HG02642 (cell line): ENCODE measurements around the gene NPHP4.

Experiments used
- ATAC-seq: cut with Tn5 transposase; IDR thresholded peaks from one replicate; pipeline ENCODE4 v1.9.1; 2021; ENCODE audit warnings: mild to moderate bottlenecking; ENCODE audit not compliant: unreplicated experiment, poor library complexity

Gene NPHP4

DNA sequence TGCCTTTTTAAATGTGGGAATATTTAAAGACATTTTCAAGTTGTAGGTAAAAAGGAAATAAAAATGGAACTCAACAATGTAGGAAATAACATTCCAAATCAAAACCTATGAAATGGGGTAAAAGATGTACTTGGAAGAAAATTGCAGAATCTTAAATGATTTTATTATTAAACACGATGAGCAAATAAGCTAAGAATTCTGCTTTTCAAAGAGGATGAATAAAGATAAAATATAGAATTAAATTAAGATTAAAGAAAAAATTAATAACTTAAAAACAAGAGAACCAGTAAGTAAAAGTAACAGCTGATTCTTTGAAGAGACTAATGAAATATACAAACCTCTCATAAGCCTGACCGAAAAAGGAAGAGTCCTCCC, 74.0 kb downstream of the NPHP4 start:
- no peak for ATAC-seq

DNA sequence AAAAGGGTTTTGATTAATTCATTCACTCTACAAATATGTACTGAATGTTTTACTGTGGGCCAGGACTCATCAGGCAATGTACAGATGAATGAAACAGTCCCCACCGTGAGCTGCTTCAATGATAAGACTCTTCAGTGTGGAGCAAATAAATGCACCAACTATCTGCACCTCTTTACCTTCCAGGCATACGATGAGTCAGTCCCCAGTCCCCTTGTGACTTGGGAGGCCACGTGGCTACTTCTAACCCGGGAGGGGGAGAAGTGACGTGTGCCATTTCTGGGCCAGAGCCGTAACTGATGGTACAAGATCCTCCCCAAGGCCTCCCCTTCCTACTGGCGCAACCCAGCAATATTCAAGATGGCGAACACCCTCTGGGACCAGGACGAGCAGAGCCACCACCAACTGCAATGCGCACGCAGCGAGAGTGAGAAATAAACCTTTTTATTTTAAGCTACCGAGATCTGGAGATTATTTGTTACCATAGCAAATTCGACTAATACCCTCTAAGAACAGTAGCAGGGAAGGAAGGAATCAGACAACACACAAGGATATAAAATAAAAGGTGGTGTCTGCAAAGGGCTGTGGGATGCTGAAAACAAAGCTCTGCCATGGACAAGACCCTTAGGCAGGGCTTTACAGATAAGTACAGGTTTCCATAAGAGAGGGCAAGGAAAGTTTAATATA, 74.5 kb downstream of the NPHP4 start:
- ATAC-seq = no peak

DNA sequence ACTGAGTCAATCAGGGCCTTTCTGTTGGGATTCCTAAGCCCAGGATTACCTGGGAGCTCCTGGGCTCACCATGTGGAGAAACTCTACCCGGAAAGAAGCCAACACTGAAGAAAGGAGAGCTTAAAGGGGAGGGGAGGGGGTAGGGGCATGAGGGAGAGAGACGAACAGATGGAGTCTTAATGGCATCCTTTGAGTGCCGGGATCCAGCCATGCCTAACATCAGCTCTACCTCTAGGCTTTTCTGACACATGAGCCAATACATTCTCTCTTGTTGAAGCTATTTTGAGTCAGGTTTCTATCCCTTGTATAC, 75.0 kb downstream of the NPHP4 start:
- no peak for ATAC-seq

DNA sequence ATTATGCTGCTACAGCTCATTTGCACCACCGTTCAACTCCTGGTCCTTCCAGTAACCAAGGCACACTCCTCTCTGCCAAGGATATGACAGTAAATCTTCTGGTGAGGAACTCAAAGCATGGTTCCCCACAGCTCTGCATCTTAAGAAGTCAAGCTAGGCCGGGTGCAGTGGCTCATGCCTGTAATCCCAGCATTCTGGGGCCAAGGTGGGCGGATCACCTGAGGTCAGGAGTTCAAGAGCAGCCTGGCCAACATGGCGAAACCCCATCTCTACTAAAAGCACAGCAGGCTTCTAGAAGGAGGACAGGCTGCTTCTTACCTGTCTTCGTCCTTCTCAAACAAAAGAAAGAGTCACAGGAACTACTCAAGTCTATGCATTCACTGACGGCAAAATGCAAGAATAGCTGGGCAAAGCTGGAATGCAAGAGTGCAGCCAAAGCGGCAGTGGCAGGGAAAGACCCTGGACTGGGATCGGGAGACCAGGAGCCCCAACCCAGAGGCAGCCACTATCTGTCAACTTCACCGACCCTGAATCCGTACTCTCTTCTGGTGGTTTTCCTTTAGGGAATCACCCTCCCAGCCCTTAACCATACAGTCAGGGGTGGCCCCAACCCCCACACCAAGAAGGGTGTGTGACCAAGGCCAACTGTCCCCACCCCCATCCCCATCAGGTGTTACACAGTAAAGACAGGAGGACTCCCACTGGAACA, 75.5 kb downstream of the NPHP4 start:
- no peak for ATAC-seq

DNA sequence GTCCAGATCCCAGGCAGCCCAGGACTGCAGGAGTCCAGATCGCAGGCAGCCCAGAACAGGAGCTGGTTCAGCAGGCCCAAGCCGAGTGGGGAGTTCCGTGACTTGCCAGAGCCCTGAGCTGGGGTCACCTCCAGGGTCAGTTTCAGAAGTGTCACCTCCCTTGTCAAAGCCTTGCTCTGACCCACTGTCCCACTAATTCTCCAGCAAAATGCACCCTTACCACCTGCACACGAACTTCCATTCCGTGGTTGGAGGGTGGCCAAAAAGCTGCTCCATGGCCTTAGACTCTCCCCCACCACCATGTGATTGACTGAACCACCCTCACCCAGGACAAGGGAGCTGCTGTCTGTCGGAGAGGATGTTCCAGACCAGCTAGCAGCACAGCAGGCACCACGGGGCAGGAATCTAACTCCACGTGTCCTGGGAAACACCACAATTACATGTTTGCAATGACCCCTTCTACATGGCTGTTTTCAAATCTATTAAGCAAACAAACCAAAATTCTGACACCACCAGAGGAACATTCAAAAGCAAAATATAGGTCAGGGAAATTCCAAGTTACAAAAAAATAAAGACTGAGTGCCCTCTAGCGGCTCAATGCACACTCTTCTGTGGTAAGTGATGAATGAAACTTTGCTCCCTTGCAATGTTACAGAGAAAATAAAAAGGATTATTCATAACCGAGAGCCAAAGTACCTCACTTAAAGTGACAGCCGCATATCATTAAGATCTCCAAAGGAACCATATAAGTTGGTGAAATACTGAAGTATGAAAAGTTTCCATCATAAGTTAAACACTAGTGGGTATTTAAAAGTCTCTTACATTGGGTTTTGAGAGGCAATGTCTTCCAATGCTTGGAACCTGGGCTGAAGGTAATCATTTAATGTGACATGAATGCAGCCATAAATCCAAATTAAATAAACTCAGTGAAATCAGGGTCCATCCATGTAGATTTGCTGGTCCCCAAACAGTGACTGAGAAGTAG, 76.3 kb downstream of the NPHP4 start:
- no peak for ATAC-seq

DNA sequence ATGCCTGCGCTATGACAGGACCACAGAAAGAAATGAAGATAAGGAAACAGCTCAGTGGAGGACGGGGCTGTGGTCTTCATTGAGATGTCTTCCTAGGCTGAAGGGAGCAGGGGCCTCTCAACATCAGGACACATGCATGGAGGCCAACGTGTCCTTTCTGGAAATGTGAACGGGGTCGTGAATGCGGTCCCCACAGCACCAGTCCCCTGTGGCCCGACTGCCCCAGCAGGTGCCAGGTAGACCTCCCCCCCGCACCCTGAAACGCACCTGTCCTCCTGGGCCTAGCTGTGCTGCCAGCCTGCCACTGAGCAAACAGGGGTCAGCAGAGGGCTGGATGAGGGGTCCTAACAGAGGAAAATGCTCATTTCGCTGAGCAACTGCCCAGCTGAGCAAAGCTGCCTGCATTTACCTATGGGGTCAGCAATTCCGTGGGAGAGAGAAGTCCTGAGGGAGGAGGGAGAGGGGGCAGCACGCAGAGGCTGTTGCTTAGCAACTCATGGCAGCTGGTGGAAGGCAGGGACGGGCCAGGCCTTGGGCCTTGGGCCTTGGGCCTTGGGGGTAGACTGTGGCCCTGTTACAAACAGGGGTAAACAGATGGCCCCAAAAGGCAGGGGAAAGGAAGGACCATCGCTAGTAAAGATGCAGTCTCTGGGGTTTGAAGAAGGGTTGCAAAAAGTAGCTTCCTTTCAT, 77.4 kb downstream of the NPHP4 start:
- no peak for ATAC-seq

DNA sequence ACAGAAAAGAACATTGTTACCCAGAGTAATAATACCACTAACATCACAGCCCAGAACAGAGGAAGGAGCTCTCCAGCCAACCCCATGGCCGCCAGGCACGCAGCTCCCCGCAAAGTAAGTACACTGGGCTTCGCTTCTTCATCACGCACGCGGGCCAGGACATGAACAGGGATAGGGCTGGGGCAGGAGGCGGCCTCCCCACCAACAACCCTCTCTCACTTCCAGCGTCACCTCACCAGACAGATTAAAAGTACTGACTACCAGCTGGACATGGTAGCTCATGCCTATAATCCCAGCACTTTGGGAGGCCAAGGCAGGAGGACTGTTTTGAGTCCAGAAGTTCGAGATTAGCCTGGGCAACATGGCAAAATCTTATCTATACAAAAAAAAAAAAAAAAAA, 78.3 kb downstream of the NPHP4 start:
- no peak for ATAC-seq

DNA sequence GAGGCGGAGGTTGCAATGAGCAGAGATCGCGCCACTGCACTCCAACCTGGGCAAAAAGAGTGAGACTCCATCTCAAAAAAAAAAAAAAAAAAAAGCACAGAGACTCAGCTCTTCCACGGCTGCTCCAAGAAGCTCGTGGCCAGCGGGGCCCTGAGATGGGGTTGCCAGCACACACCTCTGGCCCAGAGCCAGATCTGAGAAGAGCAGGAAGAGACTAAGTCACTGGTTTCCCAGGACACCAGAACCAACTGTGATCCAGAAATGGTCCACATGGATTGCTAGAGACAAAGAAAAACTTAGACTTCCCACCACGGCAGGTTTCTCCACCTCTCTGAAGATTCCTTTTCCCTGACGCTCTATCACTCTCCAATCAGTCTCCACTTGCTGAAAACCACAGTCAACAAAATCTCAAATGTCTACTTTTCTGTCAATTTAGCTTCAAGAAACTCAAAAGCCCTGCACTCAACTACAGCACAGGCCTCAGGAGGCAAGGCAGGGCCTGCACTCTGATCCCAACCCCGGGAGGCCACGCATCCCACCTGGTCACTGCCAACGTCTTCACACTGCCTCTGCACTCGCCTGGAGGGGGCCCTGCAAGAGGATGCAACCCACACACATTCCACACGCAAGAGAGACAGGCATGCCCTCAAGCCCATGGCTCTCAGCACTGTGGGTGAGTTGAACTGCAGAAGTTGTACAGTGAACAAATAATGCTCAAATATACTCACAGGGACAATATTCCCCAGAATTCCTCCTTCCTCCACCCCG, 79.0 kb downstream of the NPHP4 start:
- ATAC-seq = no peak

DNA sequence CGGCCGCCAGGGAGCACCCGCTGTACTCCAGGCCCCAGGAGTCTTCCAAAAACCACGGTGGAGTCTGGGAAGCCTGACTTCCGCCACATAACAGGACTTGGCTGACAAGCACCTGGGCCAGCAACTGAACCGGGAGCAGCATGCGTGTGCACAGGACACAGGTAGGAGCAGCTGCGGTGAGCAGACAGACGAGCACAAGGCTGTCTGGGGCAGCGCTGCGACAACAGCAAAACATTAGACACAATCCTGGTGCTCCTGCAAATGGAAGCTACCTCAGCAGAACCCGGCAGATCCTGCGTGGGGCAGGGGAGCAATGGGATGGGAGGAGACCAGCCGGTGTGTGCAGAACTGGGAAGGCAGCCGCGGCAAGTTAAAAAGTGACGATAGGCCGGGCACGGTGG, 80.4 kb downstream of the NPHP4 start:
- ATAC-seq = no peak

DNA sequence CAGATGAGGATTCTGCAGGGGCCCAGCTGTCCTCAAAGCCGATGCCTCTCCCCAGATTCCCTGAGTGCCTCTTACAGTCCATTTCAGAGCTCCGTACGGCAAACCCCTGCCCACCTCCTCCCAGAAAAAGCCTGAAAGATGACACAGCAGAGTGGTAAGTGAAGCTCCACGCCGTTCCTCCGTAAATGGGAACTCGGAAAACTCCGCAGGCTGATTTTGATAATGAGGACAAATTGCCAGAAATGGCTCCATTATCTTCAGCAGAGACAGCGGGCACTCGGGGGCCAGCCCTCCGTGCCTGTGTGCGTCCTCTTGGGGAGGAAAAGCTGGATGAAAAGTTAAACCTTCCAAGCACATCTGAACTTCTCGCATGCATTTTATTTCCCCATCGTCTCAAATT, 81.1 kb downstream of the NPHP4 start:
- no peak for ATAC-seq

DNA sequence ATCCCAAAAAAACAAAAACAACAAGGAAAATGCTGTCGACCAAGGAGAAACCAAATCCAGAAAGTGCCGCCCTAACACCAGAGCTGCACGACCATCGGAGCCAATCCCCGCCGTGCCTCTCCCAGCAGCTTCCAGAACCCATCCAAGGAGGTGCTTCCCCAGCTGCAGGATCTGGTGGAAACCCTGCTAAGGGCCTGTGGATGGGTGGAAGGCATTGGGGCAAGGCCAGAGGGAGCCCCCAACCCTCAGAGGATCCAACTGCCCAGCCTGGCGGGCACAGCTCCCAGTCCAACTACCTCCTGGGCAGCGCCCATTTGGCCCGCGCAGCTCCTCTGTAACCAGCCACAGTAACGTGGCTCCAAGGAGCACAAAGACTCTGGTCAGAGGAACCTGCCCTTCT, 81.6 kb downstream of the NPHP4 start:
- no peak for ATAC-seq

DNA sequence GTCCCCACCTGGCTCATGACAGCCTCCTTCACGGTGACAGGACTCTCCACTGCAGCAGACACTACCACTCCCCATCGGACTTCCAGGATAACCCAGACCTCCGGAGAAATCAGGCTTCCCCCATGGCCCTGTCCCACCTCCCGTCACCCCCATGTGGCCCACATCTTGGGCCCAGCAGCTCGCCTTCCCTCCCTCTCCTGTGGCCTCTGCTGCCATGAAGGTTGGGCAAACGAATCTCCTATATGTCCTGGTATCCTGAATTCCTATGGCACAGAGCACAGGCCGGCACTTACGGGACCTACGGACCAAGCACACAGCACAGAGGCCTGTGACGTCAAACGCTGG, 82.0 kb downstream of the NPHP4 start:
- ATAC-seq = no peak

DNA sequence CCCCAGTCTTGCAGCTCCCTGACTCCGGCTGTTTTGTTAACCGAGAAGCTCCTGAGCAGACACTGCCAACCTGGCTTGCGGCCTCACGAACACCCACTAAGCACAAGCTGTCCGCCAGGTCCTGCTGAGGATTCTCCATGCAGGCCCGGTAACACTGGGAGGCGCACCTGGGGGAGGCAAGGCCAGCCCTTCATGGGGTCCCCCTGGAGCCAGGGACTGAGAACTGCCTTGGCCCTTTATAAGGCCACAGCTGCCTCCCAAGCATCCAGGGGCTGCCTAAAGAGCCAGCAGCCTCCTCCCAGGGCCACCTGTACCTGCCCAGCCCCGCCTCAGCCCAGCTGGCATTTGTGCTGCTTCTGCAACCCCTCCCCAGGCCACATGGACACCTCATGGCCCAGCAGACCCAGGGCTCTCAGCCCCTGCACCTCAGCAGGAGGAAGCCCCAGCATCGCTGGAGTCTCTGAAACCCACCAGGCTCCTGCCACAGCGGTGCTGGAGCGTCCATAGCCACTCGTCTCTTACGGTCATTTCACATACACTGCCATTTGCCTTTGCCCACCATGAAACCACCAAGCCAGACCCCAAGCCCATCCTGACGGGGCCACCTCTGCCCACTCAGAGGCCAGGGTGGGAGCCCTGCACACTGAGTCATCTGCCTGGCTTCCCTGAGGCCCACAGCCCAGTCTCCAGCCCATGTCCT, 82.5 kb downstream of the NPHP4 start:
- no peak for ATAC-seq

DNA sequence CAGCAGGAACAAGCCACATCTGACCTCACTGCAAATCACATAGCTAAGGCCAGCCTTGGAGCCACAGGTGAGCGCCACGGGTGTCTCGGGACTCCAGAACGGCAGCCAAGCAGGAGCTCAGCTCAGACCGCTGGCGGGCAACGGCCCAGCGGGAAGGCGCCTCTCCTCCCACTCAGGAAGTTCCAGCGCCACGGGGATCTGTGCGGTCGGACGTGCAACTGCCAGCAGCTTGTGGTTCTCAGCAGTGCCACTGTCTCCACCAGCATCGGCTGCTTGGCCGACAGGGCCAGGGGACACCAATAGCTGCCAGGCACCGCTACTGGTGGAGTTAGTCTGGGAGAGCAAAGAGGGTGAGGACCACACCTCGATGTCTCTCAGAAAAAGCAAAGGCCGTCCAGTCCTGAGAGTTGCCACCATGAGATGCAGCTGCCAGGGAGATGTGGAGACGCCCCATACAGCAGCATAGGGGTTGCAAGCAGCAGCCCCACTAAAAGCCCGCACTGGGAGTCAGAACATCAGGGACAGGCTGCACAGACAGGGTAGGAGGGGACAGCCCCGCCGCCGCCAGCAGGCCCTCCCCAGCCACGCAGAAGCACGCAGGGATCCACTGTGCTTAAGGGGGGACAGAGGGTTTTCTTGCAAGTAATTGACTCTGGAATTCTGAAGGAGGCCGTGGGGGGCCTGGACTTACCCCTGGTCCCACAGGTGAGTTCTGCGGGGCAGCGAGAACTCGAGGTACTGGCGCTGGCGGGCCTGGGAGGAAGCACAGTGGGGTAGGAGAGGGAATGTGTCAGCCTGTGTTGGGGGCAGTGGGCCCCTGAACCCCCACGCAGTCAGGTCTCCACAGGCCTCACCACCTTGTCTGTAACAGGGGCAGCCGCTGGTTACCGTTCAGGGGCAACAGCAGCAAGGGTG, 83.5 kb downstream of the NPHP4 start:
- no peak for ATAC-seq

DNA sequence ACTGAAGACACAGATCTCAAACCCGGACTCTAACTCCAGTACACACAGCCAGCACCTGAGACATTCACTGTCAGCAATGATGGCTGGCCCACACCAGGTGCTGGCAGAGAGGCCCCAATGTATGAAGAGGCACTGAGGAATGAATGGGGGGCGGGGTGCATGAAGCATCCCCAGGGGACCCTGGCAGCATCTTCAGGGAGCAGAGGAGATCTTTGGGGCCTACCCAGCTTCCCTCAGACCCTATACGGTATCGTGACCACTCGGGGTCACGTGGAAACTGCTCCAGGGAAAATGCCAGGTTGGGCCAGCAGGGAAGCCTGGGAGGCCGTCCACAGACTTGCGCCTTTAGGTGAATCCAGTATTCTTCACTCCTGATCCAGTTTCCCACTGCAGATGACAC, 84.3 kb downstream of the NPHP4 start:
- ATAC-seq = no peak

DNA sequence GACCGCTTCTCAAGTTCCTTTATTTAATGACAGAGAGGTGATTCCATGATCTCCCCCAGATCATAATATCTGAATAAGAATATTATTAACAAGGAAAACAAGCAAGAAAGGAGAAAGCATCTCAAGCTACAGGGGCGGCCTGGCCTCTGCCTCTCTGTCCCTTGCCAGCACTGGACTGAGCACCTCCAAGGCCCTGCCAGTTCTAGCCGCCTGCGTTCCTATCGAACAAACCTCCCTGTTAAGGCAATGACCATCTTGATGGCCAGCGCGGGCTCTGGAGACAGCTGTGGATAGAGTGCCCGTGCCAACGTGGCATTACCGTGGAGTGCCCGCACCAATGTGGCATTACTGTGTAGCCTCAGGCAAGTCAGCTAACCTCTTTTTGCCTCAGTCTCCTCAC, 84.8 kb downstream of the NPHP4 start:
- no peak for ATAC-seq

DNA sequence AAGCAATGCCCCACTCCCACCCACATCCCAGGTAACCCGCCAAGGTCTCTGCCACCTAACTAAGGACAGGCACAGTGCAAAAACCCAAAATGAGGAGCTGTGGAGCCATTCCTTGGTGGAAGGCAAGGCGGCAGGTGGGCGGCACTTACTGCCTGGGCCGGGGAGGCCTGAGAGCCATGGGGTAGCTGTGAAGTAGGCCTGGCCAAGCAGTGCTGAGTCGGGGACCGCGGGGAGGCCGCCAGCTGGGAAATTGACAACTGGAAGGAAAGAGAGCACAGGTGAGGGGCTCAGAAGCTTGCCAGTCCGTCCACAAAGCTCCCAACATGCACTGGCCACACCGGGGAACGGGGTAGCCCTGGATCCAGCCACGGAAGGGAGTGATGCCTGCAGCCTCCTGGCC, 85.3 kb downstream of the NPHP4 start:
- no peak for ATAC-seq

DNA sequence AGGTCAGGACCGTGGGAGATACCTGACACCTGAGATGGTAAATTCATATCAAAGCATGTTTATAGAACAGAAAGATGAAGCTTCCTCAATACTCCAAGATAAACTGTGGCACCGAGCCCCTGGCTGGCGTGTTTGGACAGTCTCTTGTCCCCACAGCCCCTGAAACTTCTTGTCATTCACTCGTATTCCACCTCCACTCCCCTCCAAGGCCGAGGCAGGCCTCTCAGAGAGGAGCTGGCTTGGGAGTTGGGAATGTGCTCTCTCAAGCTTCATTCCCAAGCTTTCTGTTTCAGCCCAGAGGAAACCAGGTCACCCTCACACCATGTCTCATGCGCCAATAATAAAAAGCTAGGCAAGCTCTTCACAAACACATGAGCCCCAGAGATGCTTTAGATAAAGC, 86.1 kb downstream of the NPHP4 start:
- no peak for ATAC-seq

DNA sequence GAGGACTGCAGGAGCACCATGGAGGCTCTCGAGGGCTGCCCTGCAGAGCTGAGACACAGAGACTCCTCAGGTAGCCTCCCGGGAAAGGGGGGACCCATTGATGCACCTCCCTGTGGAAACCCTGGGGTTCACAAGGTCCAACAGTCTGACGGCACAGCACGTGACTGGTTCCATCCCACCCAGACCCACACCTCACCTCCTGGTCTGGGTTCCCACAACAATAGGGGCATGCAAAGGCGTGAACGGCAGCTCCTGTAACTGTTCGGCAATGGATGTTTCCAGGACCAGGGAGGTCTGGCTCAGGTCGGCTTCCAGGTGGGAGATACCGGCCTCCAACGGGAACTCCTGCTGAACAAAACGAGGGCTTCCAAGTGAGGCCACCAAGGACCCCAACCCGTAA, 86.8 kb downstream of the NPHP4 start:
- ATAC-seq = no peak
